ENCODE results near the gene BOLL.
"Not testable (repeated sequence)": the region's sequence is repeated elsewhere in the genome, so short reads cannot be mapped to it uniquely, and the experiment has no call there.

BOLL gene

GRCh38 chr2:197727011-197727410 lies 58.1 kb downstream of the BOLL start:
- POLR2A ChIA-PET = no interaction called here
- CTCF ChIA-PET = no interaction called here
- no peak overlapping the region for H3K4me3 ChIP-seq (ENCODE audit: low read depth, low read length)
- no peak for TF ChIP-seq CTCF (IDR thresholded peaks at IDR 0.05; ENCODE audit: insufficient read depth, low read length, missing control alignments)
- no peak for DNase-seq (ENCODE audit: low read depth, low spot score)

- CTCF ChIA-PET = interaction anchor here (1.1 kb wide), 1 partner anchor 9 kb away, joined by 3 read pairs; no protein-coding TSS in a partner anchor
- no peak for DNase-seq (ENCODE audit: low read depth, low spot score)
- POLR2A ChIA-PET = no interaction called here
- H3K4me3 ChIP-seq (ENCODE audit: low read depth, low read length) = no peak overlapping the region
- TF ChIP-seq CTCF (IDR thresholded peaks at IDR 0.05; ENCODE audit: insufficient read depth, low read length, missing control alignments) = no peak
Measured at GRCh38 chr2:197717863-197718262, 67.3 kb downstream of the BOLL start.

GRCh38 chr2:197713271-197713670 lies 71.8 kb downstream of the BOLL start:
- CTCF ChIA-PET = interaction anchor here (0.8 to 1.2 kb wide), 2 partner anchors 65 to 67 kb away, joined by 3 to 6 read pairs; no protein-coding TSS in a partner anchor
- POLR2A ChIA-PET = no interaction called here
- no peak for DNase-seq (ENCODE audit: low read depth, low spot score)
- no peak for TF ChIP-seq CTCF (IDR thresholded peaks at IDR 0.05; ENCODE audit: insufficient read depth, low read length, missing control alignments)
- no peak overlapping the region for H3K4me3 ChIP-seq (ENCODE audit: low read depth, low read length)

GRCh38 chr2:197711578-197711977 lies 73.5 kb downstream of the BOLL start:
- ChIA-PET CTCF (interaction anchor here (1.1 kb wide), 1 partner anchor 67 kb away, joined by 3 read pairs; no protein-coding TSS in a partner anchor), POLR2A (no interaction called here)
- no peak for DNase-seq (ENCODE audit: low read depth, low spot score)
- H3K4me3 ChIP-seq (ENCODE audit: low read depth, low read length) = no peak overlapping the region
- no peak for TF ChIP-seq CTCF (IDR thresholded peaks at IDR 0.05; ENCODE audit: insufficient read depth, low read length, missing control alignments)

- POLR2A ChIA-PET = no interaction called here
- CTCF ChIA-PET = no interaction called here
- DNase-seq (ENCODE audit: low read depth, low spot score) = no peak
Measured at GRCh38 chr2:197710424-197711042, 74.6 kb downstream of the BOLL start.

GRCh38 chr2:197709140-197709539 lies 76.0 kb downstream of the BOLL start:
- H3K4me3 ChIP-seq (ENCODE audit: low read depth, low read length); POLR2A ChIA-PET; DNase-seq (ENCODE audit: low read depth, low spot score): not testable (repeated sequence)
- CTCF ChIA-PET = interaction anchor here (1.1 to 1.6 kb wide), 3 partner anchors 9 to 588 kb away, joined by 3 to 4 read pairs (median 3); no protein-coding TSS in a partner anchor

More at GRCh38 chr2:197710424-197711042, 74.6 kb downstream of the BOLL start:
- TF ChIP-seq CTCF (IDR thresholded peaks at IDR 0.05; ENCODE audit: insufficient read depth, low read length, missing control alignments) = no peak
- H3K4me3 ChIP-seq (ENCODE audit: low read depth, low read length) = no peak overlapping the region

GRCh38 chr2:197708331-197708730 lies 76.8 kb downstream of the BOLL start:
- ChIA-PET POLR2A (no interaction called here), CTCF (interaction anchor here (1.0 to 3.8 kb wide), 9 partner anchors 7 to 589 kb away, joined by 3 to 33 read pairs (median 5); no protein-coding TSS in a partner anchor)
- TF ChIP-seq CTCF (IDR thresholded peaks at IDR 0.05; ENCODE audit: insufficient read depth, low read length, missing control alignments) = no peak
- no peak overlapping the region for H3K4me3 ChIP-seq (ENCODE audit: low read depth, low read length)
- DNase-seq (ENCODE audit: low read depth, low spot score) = no peak
